Upper lobe of right lung (tissue), 1 donor: ENCODE measurements around the gene GNMT. TPM values are rescaled to one million over a fixed set of nuclear protein-coding genes. Genes with fewer than 3 reads are reported as not detected.

ENCODE experiments used
- ATAC-seq: fragments of 200-7000 bp; cut with Tn5 transposase; one replicate; pipeline ENCODE4 v1.9.1; 2020; ENCODE audit warnings: mild to moderate bottlenecking, moderate library complexity
- DNase-seq: peaks from one replicate; pipeline ENCODE4 v3.0.0-alpha.2; 2020
- H3K27ac ChIP-seq: fragments of 200-600 bp; one replicate; pipeline ENCODE4 v1.8.0; 2022
- H3K27me3 ChIP-seq: fragments of 200-600 bp; one replicate; pipeline ENCODE4 v1.8.0; 2022; ENCODE audit warnings: mild to moderate bottlenecking
- H3K36me3 ChIP-seq: fragments of 200-600 bp; one replicate; pipeline ENCODE4 v1.8.0; 2022
- H3K4me1 ChIP-seq: fragments of 200-600 bp; one replicate; pipeline ENCODE4 v1.8.0; 2022
- H3K4me3 ChIP-seq: fragments of 200-600 bp; one replicate; pipeline ENCODE4 v1.8.0; 2022; ENCODE audit warnings: mild to moderate bottlenecking
- H3K9me3 ChIP-seq: fragments of 200-600 bp; one replicate; pipeline ENCODE4 v1.8.0; 2022
- CTCF ChIP-seq: fragments of 200-600 bp; IDR thresholded peaks from one replicate; pipeline ENCODE4 v1.8.0; 2022; ENCODE audit warnings: antibody characterized with exemption
- intact Hi-C: fragments of 100-400 bp; cut with DNase I; formaldehyde crosslinking; loops from one replicate; pipeline ENCODE4 v1.11.0; 2022
- long read RNA-seq: library from polyadenylated mRNA; unstranded; transcript quantifications from one replicate; pipeline ENCODE4 v2.0.0, GENCODE V29; 2021
- total RNA-seq: library from RNA; stranded (reverse); fragmentation: NEBNext Ultra II Directional; extraction: Animal tissue kit (Norgen Biotek cat#: 25700); gene quantifications from one replicate; pipeline ENCODE4 v1.2.1, GENCODE V29; 2021
- donor health status: DM: no; HTN: yes; CAD: no; lungs with severe emphysema.

The GNMT gene
- 1.4 TPM for total RNA-seq
- long read RNA-seq, partial matches to known transcripts: 0 of 1 reads
- long read RNA-seq, other reads (novel, unspliced or antisense): 1 of 1 reads

DNA sequence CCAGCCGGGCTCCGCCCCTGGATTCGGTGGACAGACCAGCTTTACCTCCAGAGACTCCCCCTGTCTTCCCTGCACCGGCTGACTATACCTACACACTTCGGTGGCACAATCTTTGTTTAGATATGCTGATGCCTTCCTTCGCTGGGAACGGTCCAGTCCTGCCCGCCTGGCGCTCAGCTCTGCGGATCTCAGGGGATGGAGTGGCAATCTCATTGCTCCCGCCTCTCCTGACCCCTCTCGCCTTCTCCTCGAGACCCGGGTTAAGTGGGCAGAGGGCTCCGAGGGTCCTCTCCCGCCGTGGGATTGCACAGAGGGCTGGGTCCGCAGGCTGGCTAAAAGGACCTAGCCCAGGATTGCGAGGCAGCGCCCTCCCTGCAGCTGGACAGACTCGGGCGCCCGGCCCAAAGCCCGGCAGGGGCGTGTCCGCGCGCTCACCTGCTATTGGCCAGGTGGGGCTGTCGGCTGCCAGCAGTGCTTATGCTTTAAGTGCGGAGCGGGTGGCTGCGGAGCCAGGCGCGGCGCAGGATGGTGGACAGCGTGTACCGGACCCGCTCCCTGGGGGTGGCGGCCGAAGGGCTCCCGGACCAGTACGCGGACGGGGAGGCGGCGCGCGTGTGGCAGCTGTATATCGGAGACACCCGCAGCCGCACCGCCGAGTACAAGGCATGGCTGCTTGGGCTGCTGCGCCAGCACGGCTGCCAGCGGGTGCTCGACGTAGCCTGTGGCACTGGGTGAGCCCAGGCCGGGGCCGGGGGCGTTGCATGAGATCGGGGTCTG lies at the start of gene GNMT:
Gene GNMT (plus strand): TSS at position 512 of the 777 bp plus-strand sequence. CDS start 14 bp downstream, at position 526.
- H3K4me3 ChIP-seq: peak within 1 kb of the TSS; percentile 60
- DNase-seq (peak; percentile 92), ATAC-seq (peak; percentile 94)
- TF ChIP-seq CTCF: no peak
- intact Hi-C loops: no loop called here
- H3K9me3 ChIP-seq: no peaks in the 10 kb centered on the region
- H3K4me1 ChIP-seq: peaks cover 19% of the 10 kb centered on the region
- H3K27ac ChIP-seq: peak within 1 kb of the TSS; percentile 55
- H3K36me3 ChIP-seq: peaks cover 28% of the 10 kb centered on the region
- no peaks in the 10 kb centered on the region for H3K27me3 ChIP-seq

DNA sequence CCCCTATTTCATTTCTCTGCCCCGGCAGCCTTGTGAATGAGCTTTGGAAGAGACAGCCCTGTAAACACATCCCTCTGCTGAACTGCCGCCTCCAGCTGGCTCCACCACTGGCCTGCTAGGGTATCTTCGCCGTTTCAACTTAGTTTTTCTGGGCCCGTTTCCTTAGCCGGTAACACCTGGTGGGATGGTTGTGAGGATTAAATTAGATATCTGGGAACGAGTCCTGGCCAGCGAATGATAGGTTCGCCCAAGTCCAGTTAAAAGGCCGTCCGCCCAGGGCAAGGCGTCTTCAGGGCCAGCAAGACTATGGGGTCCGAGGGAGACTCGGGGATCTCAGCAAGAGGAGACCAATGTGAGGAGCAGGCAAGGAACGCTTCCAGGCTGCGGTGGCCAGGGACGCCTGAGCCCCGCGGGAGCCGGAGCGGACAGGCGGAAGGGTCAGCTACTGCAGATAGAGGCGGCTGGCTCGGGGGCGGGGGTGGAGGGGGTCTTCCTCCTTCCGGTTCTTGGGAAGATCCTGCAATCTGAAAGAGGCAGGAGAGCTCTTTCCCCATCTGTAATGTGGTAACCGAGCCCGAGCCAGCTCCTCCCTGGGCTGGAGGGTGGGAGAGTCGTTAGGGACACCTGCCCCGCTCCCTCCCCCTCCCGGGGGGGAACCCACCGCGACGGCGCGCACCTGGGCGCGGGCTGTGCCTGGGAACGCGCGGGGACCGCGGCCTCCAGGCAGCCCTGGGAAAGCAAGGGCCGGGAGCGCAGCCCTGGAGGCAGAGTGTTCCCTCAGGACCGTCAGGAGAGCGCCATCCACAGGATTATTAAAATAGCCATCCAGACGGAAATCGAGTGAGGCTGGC lies 49.2 kb upstream of the GNMT start:
- ATAC-seq (peak; percentile 35), DNase-seq (no peak)
- Histone ChIP-seq H3K27me3 (no peaks in the 10 kb centered on the region), H3K27ac (no peak overlapping the region), H3K36me3 (no peaks in the 10 kb centered on the region), H3K9me3 (no peaks in the 10 kb centered on the region), H3K4me1 (no peaks in the 10 kb centered on the region), H3K4me3 (peak overlapping the region; percentile 33)
- no peak for TF ChIP-seq CTCF
- intact Hi-C loops: no loop called here

GRCh38 chr6:42914546-42914945 lies 46.0 kb upstream of the GNMT start:
- Histone ChIP-seq H3K27me3 (no peaks in the 10 kb centered on the region), H3K27ac (no peak overlapping the region), H3K9me3 (no peaks in the 10 kb centered on the region), H3K36me3 (no peaks in the 10 kb centered on the region), H3K4me3 (no peak overlapping the region), H3K4me1 (no peaks in the 10 kb centered on the region)
- DNase-seq (no peak), ATAC-seq (no peak)
- TF ChIP-seq CTCF: no peak
- intact Hi-C loops: no loop called here

- intact Hi-C loops: no loop called here
- Histone ChIP-seq H3K27me3 (no peaks in the 10 kb centered on the region), H3K9me3 (no peaks in the 10 kb centered on the region), H3K4me3 (no peak within 1 kb of the TSS), H3K36me3 (no peaks in the 10 kb centered on the region), H3K4me1 (no peaks in the 10 kb centered on the region), H3K27ac (no peak within 1 kb of the TSS)
- TF ChIP-seq CTCF: no peak
- ATAC-seq (no peak), DNase-seq (no peak)
Observed at GRCh38 chr6:42915732-42916131, 44.8 kb upstream of the GNMT start, which contains the start of gene PTCRA. Gene PTCRA (plus strand): TSS chr6:42916053. CDS start chr6:42916070, 17 bp downstream.

DNA sequence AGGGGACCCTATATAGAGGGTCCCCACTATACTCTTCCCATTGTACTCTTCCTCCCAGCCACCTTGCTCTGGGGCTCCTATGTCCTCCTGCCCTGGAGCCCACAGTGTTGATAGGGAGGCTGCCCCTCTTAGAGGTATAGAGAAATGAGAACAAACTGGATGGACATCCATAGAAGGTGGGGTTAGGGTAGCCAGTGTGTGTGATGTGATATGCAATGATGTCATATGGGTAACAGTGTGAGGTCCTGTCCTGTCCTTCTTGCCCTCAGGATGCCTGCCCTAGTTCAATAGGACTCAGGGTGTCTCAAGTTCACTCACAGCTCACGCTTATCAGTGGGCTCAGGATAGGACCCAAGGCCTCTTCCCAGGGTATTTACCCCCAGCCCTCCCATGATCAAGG lies 44.3 kb upstream of the GNMT start:
- Histone ChIP-seq H3K27me3 (no peaks in the 10 kb centered on the region), H3K9me3 (no peaks in the 10 kb centered on the region), H3K4me1 (no peaks in the 10 kb centered on the region), H3K4me3 (no peak overlapping the region), H3K36me3 (no peaks in the 10 kb centered on the region), H3K27ac (no peak overlapping the region)
- ATAC-seq (peak; percentile 27), DNase-seq (no peak)
- TF ChIP-seq CTCF: no peak
- intact Hi-C loops: no loop called here
